SIG-M5 treated with dmso at 0.1 percent for 504 hours (cell line): ENCODE results near the gene CCNDBP1.
A peak's percentile ranks its signal among the peaks of the same experiment; 100 is the strongest.
"Not testable (repeated sequence)": the region's sequence is repeated elsewhere in the genome, so short reads cannot be mapped to it uniquely, and the experiment has no call there.

Source experiments
- DNase-seq: peaks from one replicate; lab custom pipeline; 2025; ENCODE audit not compliant: unreplicated experiment; lab: John Stamatoyannopoulos, UW

The CCNDBP1 gene, protein sequence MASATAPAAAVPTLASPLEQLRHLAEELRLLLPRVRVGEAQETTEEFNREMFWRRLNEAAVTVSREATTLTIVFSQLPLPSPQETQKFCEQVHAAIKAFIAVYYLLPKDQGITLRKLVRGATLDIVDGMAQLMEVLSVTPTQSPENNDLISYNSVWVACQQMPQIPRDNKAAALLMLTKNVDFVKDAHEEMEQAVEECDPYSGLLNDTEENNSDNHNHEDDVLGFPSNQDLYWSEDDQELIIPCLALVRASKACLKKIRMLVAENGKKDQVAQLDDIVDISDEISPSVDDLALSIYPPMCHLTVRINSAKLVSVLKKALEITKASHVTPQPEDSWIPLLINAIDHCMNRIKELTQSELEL

DNA sequence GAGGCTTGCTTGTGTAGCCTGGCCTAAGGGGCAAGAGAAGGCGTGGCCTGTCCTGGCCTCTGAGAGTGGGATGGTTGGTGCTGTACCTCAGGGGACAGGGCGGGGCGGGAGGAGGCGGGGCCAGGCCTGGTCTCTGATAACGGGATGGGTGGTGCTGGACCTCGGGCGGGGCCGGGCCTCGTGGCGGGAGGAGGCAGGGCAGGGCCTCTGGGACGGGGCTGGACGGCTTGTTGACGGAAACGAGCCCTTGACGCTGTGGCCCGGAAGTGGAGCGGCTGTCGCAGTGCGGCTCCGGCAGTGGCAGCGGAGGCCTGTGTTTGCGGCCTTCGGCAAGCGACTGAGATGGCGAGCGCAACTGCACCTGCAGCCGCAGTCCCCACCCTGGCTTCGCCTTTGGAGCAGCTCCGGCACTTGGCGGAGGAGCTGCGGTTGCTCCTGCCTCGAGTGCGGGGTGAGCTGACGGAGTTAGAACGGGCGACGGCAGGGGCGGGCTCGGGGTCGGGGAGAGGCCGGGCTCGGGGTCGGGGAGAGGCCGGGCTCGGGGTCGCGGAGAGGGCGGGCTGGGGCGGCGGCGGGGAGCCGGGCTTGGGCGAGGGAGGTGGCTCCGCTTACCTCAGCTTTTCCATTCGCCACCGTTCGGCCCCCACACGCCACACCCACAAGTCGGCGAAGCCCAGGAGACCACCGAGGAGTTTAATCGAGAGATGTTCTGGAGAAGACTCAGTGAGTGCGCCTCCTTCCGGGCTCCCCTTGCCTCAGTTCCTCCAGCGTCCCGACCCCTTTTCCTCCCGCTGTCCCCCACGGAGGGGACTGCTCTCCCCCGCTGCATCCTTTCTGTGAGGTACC, at the start of gene CCNDBP1:
Gene CCNDBP1, plus strand, starts transcription at position 247 of the 846 bp plus-strand sequence. Its CDS starts 96 bp downstream, at position 343.
- DNase-seq: peak; percentile 87

DNA sequence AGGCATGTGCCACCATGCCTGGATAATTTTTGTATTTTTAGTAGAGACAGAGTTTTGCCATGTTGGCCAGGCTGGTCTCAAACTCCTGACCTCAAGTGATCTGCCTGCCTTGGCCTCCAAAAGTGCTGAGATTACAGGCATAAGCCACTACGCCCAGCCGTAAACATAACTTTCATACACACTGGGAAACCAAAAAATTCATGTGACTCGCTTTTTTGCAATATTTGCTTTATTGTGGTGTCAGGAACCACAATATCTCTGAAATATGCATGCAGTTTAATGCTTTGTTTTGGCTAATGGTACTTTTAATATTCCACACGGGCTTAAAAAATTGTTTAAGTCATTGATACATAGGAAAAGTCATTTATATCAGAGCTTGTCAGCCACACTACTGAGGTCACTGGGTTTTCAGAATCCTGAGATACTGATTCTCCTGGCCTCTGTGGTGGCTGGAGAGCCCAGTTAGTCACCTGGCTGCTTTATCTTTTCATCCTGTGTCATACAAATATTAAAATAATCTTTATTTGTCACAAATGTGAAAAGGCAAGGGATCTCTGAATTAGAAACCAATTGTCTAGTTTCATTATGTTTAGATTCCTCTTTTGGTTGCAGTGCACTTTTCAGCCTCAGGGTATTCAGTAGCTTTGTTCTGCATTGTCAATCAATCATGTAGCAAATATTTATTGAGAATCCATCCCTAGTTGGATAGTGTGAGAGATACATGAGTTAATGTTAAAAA, 41.8 kb upstream of the CCNDBP1 start:
- DNase-seq: peak; percentile 10

DNA sequence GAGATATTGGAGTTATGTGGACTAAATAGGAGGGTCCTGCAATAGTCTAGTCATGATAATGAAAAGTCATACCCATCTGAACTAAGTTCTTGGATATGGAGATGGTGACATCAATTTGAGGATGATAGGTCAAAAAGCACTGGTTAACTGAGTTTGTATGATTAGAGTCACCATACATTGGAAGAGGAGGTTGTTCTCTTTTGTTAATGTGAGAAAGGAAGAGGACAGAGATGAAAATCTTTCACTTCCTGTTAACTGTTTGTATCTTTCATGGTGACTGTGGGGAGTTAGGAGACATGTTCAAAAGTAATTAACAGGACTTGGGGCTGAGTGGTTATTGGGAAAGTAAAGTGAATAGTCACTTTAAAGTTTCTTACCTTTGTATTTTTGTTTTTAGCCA, 40.7 kb upstream of the CCNDBP1 start:
- peak; percentile 37 for DNase-seq

DNA sequence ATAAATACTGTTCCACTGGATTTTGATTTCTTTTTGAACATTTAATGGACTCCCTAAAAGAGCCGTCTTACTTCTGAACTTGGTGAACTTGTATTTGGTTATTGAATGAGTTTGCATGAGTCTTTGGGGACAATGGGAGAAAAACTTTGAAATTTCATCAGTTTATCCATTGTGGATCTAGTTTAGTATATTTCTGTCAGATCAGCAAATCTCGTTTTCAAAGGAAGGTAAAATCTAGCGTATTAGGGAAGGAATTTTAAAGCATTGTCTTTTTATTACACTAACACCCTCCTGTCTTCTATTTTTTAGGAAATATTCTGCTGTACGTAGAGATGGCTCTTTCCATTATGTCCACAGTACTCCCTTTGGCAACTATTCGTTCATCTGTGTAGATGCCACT, 39.0 kb upstream of the CCNDBP1 start:
- no peak for DNase-seq

DNA sequence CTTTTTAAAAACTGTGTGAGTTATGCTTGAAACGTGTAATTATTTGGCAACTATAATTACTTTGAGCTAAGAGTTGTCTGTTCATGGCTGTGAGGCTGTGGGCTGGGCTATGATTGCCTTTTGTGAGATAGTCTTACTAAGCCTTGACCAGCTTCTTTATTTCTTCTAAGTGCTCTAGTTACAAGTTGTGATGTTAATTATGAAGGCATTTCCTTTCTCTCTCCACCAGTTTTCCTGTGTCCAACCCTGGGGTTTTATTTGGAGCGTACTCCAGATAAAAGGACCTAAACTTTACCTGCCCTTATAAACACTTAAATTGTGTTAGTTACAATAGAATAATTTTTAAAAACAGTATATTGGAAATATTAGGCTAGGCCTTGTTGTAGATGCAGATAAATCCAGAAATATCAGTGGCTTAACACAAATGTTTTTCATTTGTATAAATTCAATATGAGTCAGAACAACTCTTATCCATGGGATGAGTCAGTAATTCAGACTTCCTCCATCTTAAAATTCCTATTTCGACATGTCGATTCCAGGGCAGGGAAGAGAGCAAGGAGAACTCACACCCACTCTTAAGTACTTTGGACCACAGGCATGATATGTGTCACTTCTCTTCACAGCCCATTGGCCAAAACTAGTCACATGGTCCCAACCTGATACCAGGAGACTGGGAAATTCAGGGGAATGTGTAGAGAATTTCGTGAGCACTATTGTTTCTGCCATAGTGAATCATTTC, 34.8 kb upstream of the CCNDBP1 start:
- no peak for DNase-seq

GRCh38 chr15:43151688-43152087, 33.5 kb upstream of the CCNDBP1 start:
- no peak for DNase-seq

DNA sequence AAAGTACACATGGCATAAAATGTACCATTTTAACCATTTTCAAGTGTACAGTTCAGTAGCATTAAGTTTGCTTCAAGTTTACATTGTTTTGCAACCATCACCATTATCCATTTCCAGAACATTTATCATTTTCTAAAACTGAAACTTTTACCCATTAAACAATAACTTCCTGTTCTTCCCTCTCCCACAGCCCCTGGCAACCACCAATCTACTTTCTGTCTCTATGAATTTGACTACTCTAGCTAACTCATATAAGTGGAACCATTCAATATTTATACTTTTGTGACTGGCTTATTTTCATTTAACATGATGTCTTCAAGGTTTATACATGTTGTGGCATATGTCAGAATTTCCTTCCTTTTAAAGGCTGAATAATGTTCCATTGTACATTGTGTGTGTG, 31.9 kb upstream of the CCNDBP1 start:
- no peak for DNase-seq

DNA sequence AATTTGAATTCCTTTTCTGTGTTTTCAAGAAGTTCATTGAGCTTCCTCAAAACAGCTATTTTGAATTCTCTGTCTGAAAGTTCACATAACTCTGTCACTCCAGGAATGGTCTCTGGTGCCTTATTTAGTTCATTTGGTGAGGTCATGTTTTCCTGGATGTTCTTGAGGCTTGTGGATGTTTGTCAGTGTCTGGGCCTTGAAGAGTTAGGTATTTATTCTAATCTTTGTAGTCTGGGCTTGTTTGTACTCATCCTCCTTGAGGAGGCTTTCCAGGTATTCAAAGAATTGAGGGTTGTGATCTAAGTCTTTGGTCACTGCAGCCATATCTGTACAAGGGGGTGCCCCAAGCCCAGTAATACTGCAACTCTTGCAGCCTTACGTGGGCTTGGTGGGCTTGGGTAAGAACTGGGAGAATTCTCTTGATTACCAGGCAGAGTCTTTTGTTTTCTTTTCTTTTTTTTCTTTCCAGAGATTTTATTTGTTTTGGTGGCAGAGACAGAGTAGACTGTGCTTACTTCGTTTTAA, 19.3 kb upstream of the CCNDBP1 start:
- no peak for DNase-seq

DNA sequence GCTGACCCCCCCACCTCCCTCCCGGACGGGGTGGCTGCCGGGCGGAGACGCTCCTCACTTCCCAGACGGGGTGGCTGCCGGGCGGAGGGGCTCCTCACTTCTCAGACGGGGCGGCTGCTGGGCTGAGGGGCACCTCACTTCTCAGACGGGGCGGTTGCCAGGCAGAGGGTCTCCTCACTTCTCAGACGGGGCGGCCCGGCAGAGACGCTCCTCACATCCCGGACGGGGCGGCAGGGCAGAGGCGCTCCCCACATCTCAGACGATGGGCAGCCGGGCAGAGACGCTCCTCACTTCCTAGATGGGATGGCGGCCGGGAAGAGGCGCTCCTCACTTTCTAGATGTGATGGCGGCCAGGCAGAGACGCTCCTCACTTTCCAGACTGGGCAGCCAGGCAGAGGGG, 17.9 kb upstream of the CCNDBP1 start:
- DNase-seq: not testable (repeated sequence)

GRCh38 chr15:43168192-43169107, 16.8 kb upstream of the CCNDBP1 start:
- DNase-seq: no peak

DNA sequence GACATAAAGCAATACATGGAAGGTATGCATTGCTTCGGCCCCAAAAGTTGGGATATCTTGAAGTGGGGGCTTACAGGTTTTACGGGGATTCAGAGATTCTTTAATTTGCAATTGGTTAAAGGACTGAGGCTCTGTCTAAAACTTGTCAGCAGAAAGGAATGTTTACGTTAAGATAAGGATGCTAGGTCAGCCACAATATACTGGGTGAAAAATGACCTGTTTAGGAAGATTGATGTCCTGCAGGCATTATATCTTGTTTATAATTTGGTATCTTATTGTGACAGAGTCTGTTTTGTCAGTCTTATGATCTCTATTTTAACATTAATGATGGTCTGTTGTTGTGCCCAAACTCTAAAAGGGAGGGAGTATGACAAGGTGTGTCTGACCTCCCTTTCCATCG, 15.3 kb upstream of the CCNDBP1 start:
- DNase-seq: no peak

- not testable (repeated sequence) for DNase-seq
Measured at GRCh38 chr15:43175656-43176309, 9.4 kb upstream of the CCNDBP1 start.

DNA sequence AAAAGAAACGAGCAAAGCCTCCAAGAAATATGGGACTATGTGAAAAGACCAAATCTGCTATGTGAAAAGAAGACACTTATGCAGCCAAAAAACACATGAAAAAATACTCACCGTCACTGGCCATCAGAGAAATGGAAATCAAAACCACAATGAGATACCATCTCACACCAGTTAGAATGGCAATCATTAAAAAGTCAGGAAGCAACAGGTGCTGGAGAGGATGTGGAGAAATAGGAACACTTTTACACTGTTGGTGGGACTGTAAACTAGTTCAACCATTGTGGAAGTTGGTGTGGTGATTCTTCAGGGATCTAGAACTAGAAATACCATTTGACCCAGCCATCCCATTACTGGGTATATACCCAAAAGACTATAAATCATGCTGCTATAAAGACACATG, 8.1 kb upstream of the CCNDBP1 start:
- not testable (repeated sequence) for DNase-seq

DNA sequence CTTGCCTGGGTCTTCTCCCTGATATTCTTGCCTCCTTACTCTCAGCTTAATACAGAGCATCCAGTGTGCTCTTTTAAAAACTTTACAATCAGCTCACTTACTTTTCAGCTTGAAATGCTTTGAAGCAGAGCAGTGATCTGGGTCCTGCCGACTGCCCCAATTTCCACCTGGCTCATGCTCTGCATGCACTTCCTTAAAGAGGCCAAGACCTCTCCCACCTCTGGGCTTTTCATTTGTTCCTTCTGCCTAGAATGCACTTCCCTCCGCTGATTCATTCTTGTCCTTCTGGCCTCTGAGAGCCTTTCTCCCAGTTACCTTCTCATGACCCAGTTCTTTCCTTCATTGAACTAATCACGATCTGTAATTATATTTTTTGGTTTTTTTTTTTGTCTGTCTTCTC, 1.9 kb upstream of the CCNDBP1 start:
- DNase-seq: no peak

DNA sequence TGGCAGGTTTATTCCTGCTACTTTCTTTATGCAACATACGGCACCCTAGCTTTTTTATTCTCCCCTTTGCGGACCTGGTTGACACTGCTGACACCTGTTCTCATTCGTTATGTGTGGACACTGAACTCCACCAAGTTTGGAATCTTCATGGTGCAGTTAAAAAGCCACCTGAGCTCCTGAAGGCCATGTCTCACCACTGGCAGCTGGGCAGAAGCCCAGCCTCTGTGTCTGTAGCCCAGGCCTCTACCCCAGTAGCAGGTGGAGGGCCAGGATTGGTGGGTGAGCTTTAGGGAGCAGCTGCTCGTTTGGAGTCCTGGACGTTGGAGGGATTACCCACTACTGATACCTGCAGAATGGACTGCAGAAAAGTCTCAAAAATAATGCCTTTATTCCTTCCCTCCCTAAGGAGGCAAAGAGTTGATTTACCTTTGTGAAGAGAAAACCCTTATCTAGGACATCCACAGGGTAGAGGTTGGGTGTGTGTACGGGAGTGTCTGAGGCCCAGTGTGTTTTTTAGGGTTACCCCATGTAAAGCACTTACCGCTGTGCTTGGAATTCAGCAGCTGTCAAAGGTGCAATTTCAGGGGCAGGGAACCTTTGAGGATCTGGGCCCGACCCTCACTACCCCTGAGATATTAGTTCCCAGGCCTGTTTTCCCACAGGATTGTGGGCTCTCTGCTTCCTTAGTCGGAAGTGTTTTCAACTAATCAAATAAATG, 637 bp upstream of the CCNDBP1 start:
- no peak for DNase-seq

DNA sequence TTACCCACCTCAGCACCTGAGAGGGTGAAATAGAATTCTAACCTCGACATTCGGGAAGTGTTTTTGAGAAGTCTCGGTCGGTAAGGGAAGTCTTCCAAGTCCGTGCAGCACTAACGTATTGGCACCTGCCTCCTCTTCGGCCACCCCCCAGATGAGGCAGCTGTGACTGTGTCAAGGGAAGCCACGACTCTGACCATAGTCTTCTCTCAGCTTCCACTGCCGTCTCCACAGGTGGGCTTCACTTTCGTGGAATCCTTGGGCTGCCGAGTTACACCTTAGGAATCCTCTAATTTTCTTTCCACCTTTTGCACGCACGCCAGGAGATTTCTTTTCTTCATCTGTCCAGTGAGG, 775 bp downstream of the CCNDBP1 start:
- DNase-seq: no peak

DNA sequence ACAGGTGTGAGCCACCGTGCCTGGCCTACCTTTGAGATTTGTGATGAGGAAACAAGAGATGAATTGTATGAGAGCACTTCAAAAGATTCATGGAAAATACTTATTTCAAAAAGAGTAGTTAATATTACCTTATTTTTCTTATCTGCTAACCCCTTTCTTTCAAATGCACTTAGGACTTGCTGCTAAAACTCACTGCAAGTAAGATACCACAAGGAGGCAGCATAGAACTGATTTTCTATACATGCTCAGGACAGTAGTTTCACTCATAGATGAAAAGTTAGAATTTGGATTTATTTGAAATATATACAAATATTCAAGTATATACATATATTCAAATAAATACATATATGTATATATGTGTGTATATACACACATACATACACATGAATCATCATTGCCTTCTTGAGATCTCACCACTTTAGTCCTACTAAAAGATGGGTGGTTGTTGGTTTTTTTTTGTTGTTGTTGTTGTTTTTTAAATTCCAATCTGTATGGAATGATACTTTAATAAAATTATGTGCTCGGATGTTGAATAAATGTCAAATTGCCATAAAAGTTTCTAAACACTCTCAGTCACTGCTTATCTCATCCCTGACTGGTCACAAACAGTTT, 2.4 kb downstream of the CCNDBP1 start:
- peak; percentile 51 for DNase-seq

DNA sequence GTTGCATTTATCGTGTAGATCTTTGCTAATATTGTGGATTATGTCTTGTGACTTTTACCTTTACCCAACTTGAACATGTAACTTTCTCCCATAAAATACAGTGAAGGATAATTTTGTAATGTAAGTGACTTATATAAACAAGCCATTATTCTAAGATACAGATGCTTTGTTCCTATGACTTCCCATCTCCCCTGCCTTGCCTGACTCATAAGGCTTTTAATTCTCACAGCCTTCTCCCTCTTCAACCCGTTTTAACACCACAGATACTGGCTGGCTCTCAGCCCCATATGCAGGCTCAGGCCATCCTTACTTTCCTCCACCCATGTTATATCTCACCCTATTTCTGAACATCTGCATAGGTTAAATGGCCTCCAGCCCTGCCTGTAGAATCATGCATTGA, 4.1 kb downstream of the CCNDBP1 start:
- no peak for DNase-seq
